HG02678 (cell line): ENCODE measurements around the gene CEP170B.
"Not testable (repeated sequence)": the region's sequence is repeated elsewhere in the genome, so short reads cannot be mapped to it uniquely, and the experiment has no call there.

Experiments used
- ATAC-seq: cut with Tn5 transposase; IDR thresholded peaks from one replicate; pipeline ENCODE4 v1.9.1; 2021; ENCODE audit warnings: mild to moderate bottlenecking, moderate library complexity; ENCODE audit not compliant: unreplicated experiment

The CEP170B gene

DNA sequence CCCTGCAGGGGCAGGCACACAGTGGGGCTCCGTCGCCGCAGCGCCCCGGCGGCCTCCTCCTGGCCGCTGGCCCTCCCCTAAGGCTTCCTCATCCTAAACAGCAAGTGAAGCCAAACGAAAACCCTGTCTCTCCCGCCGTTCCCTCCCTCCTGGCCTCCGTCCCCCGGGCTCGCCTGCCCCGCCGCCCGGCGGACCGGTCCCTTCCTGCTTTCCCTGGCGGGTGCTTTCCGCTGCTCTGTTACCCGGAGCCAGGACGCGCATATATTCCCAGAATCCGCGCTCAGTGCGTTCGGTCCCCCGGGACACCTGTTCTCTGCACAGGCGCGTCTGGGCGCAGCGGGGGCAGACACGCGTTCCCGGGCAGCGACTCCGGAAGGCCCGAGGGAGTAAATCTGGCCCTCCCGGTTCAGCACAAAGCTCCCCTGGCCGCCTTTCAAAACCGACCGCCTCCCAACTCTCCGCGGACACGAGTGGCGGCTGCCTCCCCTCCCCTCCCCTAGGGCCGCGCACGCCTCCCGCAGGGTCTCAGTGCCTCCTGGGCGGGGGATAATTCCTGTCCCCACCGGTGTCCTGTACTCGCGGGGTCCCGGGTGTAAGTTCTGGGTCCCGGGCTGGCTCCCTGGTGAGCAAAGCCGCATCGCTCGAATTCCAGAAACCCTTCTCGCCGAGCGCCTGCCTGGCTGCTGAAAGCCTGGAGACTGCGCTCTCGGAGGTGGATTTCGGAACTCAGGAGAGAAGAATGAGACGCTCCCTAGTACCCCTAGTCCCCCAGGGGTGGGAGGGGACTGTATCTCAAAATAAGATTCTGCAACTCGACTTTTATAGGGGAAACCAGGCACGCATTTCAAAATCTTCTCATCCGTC lies 21.4 kb upstream of the CEP170B start:
- no peak for ATAC-seq

DNA sequence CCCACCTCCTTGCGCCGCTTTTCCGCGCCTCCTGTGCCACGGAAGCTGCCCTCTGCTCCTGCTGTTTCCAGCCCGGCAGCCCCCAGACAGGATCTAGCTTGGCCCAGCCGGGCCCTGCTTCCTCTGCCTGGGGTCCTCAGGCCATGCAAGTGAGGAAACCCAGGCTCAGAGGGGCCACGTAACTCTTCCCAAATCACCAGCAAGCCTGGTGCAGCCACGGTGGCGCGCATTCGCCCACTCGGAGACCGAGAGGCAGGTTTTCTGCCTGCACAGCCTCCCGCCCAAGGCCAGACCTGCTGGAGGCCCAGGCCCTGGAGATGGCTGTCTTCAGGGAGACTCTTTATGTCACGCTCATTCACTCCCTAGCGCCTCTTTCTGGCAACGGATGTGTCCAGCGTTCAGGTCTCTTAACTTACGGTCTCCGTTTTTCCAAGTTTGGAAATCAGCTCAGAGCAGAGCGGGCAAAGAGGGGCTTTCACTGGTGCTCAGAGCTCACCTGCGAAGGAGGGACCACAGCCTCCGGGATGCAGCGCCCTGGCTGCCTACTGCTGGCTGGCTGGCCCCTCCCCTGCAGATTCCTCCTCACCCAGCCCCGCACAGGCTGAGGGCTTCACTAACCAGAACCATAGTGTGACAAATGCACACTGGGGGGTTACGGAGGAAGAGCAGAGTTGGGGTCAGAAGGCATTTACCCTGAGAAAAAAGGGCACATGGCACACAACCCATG lies 20.6 kb upstream of the CEP170B start:
- no peak for ATAC-seq

DNA sequence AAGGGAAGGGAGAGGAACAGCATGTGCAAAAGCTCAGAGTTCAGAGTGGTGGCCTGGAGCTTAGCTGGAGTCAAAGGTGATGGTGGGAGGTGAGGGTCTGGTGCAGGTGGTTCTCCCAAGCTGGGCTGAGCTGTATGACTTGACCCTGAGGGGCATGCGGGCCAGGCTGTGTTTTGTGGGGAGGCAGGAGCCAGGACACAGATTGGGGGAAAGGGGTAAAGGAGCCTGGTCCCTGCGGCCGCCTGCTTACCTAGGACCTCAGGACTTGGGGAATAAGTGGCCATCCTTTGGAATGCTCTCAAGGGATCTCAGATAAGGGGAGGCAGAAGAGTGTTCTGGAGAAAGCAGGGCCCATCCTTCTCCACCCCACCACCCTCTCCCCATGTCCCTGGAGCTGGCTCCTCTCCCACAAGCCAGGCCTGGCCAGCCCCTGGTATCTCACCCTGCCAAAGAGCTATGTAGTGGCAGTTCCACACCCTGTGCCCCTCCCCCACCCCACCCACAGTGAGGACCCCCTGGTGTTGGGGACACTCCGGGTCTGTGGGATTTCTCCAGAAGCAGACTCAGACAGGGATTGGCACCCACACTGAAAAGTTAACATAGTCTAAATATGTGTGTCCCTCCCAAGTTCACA lies 19.9 kb upstream of the CEP170B start:
- no peak for ATAC-seq

DNA sequence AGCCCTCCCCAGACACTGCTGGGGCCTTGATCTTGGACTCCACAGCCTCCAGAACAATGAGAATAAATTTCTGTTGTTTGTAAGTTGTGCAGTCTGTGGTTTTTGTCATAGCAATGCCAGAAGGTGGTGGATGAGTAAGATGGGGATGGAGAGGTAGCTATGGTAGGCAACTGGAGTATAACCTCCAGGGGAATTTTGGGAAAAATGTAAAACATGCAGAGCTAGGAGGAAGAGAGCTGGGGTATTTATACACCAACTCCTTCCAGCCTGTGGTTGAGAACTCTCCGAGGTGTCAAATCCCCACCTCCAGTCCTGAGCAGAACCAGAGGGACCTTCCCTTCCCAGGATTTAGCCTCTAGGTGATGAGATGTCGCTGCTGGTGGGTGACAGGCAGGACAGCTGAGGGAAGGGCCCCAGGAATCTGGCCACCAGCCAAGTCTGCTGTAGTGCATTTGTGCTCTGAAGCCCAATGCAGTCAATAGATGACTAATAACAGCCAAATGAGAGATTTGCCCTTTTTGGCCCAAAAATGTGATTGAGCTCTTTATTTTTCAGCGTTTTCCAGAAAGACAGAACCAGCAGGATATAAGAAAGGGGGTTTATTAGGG lies 19.1 kb upstream of the CEP170B start:
- no peak for ATAC-seq

DNA sequence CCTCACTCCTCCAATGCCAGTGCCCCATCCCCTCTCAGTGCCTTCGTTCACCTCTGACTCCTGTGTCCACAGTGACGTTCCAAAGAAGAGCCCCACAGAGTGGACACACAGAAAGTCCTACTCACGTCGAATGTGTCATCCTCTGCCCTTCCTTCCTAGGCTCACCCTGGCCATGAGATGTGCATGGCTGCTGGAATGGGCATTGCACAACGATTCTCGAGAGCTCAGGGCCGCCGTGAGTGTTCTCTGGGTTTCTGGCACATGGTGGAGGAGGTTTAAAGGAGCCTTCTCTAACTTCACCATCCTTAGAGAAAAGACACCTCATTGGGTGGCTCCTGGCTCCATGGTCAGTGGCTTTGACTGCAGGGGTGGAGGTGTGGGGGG lies 12.8 kb upstream of the CEP170B start:
- ATAC-seq: no peak

DNA sequence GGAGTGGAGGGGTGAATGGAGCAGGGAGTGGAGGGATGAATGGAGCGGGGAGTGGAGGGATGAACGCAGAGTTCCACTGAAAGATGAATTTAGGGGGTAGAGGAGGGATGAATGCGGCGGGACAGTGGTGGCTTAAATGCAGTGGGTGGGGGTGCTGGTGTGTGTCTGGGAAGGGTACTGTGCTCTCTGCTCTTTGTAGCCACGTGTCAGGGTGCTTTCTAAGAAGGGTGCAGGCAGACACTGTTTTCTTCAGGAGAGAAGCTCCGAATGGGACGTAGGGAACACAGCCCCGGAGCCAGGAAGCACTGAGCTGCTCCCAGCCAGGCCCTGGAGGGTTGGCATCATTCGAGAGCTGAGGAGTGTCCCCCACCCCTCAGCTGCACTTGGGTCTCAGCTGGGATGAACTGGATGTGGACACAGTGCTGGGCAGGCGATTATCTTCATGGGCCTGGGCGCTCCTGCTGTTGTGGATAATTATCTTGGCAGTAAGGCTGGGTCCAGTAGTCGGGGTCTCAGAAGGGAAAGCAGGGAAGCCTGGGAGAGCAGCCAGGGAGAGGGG lies 9.5 kb upstream of the CEP170B start:
- no peak for ATAC-seq

DNA sequence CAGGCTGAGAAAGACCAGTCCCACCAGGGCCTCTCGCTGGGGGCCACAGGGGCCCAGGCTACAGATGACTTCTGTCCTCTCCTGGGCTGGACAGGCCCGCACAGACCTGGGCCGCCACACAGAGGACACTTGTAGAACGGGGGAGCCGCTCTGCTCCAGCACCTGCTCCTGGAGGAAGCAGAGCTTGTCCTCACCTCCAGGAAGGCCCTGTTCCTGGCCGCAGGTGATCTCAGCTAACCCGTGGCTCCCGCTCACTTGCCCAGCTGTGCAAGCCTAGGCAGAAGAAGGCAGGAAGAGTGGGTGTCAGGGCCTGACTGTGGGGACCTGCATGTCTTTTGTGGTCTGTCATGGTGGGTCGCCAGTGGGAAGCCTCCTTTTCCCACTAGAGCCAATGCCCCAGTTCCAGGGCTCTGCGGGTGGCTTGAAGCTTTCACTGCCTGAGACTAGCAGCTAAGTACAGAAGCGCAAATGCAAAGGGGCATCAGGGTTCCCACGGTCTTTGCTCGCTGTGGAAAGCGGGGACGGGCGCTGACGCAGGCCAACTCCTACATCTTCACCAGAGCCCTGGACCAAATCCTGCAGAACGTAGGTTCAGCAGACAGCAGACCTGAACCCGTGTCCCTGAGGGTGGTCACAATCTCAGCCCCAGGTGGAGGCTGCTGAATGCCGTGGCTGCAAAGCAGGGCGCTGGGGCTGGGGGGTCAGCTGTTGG lies 8.8 kb upstream of the CEP170B start:
- ATAC-seq: no peak

DNA sequence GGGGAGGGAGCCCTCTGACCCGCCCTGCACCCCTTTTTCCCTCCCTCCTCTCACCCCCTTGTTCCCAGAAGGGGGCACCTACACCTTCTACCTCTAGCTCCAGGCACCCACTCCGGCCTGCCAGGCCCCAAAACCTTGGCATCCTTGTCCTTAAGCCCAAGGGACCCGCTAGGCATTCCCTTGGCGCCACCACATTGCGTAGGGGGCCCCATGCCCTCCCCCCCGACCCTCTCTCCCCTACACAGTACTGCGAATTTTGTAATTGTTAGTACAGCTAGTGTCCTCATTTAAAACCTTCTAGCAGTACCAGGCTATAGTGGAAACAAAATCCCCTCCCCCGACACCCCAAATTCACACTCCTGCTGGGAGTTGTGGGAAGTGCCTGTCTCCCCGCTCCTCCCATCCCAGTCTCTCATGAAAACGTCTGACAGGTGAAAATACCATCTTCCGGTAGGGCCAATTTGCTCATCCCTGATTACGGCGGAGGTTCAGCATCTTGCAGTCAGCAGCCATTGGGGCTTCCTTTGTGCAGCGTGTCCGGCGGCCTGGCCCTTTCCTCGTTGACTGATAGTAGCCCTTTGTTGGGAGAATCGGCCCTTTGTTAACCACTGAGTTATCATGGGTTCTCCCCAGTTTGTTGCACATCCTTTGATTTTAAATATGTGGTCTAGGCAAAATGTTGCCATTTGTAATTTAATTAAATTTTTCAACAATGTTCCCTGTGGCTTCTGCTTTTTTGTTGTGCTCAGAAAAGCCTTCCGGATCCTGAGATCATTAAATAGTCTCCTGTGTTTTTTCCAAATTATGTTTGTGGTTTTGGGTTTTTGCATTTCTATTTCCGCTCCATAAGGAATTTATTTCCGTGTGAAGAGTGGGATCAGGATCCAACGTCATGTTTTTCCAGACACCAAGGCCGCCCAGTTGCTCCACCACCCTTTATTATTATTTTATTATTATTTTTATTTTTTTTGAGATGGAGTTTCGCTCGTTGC lies 7.9 kb upstream of the CEP170B start:
- ATAC-seq: no peak

DNA sequence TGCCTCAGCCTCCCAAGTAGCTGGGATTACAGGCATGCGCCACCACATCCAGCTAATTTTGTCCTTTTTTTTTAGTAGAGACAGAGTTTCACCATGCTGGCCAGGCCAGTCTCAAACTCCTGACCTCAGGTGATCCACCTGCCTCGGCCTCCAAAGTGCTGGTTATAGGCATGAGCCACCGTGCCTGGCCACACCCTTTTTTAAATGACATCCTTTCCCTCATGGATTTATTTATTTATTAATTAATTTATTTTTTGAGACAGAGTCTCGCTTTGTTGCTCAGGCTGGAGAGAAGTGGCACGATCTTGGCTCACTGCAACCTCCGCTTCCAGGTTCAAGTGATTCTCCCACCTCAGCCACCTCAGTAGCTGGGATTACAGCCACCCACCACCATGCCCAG lies 7.1 kb upstream of the CEP170B start:
- ATAC-seq: not testable (repeated sequence)

DNA sequence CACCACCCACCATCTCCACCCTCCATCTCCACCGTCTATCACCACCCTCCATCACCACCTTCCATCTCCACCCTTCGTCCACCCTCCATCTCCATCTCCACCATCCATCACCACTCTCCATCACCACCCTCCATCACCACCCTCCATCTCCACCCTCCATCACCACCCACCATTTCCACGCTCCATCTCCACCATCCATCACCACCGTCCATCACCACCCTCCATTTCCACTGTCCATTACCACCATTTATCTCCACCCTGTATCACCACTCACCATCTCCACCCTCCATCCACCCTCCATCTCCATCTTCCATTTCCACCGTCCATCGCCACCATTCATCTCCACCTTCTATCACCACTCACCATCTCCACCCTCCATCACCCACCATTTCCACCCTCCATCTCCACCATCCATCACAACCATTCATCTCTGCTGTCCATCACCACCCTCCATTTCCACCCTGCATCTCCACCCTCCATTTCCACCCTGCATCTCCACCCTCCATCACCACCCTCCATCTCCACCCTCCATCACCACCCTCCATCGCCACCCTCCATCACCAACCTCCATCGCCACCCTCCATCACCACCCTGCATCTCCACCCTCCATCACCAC lies 6.1 kb upstream of the CEP170B start:
- no peak for ATAC-seq

DNA sequence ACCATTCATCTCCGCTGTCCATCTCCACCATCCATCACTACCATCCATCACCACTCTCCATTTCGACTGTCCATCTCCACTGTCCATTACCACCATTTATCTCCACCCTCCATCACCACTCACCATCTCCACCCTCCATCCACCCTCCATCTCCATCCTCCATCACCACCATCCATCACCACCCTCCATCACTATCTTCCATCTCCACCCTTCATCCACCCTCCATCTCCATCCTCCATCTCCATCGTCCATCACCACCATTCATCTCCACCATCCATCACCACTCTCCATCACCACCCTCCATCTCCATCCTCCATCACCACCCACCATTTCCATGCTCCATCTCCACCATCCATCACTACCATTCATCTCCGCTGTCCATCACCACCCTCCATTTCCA lies 5.2 kb upstream of the CEP170B start:
- ATAC-seq: no peak

DNA sequence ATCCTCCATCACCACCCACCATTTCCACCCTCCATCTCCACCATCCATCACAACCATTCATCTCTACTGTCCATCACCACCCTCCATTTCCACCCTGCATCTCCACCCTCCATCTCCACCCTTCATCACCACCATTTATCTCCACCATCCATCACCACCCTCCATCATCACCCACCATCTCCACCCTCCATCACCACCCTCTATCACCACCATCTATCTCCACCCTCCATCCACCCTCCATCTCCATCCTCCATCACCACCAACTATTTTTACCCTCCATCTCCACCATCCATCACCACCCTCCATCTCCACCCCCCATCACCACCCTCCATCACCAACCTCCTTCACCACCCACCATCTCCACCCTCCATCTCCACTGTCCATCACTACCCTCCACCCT lies 4.7 kb upstream of the CEP170B start:
- ATAC-seq: no peak

DNA sequence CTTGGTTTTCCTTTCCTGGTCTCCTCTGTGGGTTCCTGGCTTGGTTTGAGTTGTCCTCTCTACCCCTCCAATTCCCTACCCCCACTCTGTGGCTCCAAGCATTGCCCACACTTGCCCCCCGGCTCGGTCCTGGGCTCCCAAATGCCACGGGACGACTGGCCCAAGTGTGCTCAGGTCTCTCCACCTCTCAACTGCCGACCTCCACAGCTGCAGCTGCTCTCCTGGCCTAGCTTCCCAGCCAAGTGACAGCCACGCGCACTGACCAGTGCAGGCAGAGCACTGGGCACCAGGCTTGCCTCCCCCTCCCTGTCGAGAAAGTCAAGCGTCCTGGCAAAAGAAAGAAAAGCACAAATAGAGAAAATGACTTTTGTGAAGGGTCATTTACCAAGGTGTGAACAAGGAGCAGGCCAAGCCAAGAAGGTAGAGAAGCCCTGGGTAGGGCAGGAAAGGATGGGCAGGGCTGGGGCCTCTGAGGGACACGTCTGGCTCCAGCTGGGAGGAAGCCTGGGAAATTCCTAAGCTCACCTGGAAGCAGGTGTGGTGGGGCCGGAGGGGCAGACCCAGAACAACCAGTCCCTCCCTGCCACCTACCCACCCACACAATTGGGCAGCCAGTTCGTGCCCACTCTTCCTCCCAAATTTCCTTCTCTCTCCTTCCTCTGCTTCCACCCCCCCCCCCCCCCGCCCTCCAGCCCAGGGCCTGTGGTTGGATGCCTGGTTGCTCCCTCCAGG lies 1.8 kb upstream of the CEP170B start:
- ATAC-seq: no peak

DNA sequence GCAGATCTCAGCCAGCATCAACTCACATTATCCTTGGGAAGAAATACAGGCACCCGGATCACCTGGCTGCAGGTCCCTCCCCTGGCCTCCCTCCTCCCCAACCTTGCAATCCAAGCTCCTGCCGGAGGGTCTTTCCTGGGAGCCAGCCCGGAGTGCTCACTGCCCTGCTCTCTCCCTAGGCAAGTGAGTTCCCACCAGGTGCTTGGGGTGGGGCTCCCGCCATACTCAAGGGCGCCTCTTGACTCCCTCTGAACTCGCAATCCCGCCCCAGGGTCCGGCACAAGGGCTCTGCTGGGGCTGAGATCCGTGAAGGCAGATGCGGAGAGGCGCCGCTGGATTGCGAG lies 1.2 kb upstream of the CEP170B start:
- no peak for ATAC-seq

DNA sequence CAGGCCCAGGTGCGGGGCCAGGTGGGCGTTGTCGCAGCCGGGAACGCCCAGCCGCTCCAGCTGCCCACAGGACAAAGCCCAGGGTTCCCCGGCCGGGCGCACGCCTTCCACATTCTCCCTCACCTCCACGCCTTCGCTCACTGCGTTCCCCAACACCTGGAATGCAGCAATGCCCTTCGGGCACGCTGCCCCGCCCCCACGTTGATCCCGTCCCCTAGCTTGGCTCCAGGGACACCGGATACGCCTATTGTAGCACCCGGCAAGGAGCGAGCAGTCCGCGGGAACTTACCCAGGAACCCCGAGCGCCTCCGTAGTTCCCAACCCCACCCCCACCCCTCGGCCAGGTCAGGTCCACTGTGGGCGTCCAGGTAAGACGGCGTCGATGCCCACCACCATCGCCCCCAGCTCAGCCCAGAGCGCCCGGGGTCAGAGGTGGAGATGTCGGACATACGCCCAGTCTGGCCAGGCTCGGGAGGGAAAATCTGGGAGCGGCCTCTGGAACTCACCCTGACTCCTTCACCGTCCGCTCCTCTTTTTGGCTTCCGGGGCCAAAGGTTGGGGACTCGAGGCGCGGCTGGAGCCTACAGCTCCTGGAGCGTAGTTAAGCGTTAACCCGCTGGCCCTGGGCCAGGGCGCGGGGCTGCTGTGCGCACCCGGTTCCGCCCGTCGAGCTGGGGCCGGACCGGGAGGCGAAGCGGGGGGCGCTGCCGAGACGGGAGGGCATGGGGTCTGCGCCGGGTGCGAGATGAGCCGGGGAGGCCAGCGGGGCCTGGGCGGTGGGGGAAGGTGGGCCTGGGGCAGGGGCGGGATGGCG lies 594 bp upstream of the CEP170B start:
- ATAC-seq: no peak

DNA sequence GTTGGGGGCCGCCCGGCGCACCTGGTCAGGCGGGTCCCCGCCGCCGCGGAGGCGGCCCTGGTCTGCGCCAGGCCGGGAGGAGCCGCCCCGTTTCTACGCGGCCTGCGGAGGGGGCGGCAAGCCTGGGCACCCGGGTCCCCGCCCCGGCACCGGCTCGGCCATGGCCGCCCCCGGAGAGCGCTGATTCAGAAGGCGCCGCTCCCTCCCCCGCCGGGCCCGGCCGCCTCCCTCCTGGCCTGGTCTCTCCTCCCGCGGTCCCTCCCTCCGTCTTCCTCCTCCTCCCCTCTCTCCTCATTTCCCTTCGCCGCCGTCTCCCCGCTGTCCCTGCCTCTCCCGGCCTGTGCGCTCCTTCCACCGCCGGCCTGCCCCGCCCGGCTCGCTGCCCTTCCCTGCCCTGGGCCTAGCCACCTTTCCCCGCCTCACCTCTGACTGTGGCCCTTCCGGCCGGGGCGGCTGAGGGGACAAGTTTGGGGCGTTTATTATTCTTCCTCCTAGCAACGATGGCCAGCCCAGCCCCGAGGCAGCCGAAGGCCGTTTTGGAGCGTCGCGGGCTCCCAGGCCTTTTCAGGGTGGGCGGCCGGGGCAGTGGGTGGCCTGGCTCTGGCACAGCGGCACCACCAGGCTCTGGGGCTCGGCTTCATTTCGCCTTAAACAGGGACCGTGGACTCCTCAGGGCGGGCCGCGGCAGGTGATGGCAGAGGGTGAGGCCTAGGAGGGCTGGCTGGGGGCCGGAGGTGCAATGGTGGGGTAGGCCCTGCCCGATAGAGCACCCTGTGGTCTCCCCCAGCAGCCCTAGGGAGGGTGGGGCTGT lies 768 bp downstream of the CEP170B start:
- ATAC-seq: no peak
